ENCODE data around the gene BRINP1.

Gene BRINP1

DNA sequence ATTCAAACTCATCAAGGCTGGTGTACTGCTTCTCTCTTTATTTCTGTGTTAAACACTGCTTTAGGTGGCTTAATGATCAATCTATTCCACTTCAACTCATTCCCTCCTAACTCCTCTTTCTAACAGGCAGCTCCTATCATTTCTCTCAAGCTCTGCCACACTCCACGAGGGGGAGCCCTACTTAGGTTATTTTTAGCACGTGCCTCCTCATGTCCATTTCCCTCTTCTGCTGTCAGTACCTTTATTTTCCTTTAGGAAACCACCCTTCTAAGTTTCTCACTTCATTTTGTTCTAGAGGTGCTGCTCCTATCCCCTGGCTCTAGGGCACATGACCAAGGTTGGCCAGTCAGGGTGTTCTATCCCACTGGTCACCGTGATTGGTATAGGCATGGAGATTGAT lies 6.7 kb upstream of the BRINP1 start:
- H3K4me1 ChIP-seq (ENCODE audit: control insufficient read depth in 1 of 2, insufficient read depth in 2 of 2, low read length in 2 of 2) = no peaks in the 10 kb centered on the region
- H2AK5ac ChIP-seq (ENCODE audit: low read length) = no peak overlapping the region
- H3K4me3 ChIP-seq (ENCODE audit: low read depth, low read length) = no peak overlapping the region
- no peaks in the 10 kb centered on the region for H3K79me1 ChIP-seq (ENCODE audit: low read length)
- no CpG with 5 or more reads among the region's 3 CpGs for WGBS (ENCODE audit: extremely low coverage, insufficient coverage, insufficient read length)
- no peak overlapping the region for H3K14ac ChIP-seq (ENCODE audit: low read length)
- H3K9ac ChIP-seq (ENCODE audit: low read length) = no peak overlapping the region
- no peak overlapping the region for H2AFZ ChIP-seq (ENCODE audit: insufficient read depth, low read length, poor library complexity)
- H2BK5ac ChIP-seq (ENCODE audit: low read depth, low read length, poor library complexity) = no peak overlapping the region
- H4K12ac ChIP-seq (ENCODE audit: low read depth, low read length) = no peak overlapping the region
- H3K79me2 ChIP-seq (ENCODE audit: control insufficient read depth, insufficient read depth, low read length, poor library complexity) = no peaks in the 10 kb centered on the region
- no peaks in the 10 kb centered on the region for H3K9me3 ChIP-seq (ENCODE audit: insufficient read depth, low read depth, low read length)
- DNase-seq = peak in 1 of 2 donors; percentile 37
- no peak overlapping the region for H3K4ac ChIP-seq (ENCODE audit: low read depth, low read length)
- H2BK12ac ChIP-seq (ENCODE audit: low read length) = no peak overlapping the region
- H3K27ac ChIP-seq (ENCODE audit: low read depth, low read length) = no peak overlapping the region
- no peak overlapping the region for H4K91ac ChIP-seq (ENCODE audit: low read depth, low read length)
- no peaks in the 10 kb centered on the region for H3K27me3 ChIP-seq (ENCODE audit: insufficient read depth, low read length)
- H3K4me2 ChIP-seq (ENCODE audit: low read length) = no peak overlapping the region
- H2BK120ac ChIP-seq (ENCODE audit: insufficient read depth, low read length, poor library complexity) = no peak overlapping the region
- no peak overlapping the region for H3K18ac ChIP-seq (ENCODE audit: low read length)
- no peak overlapping the region for H4K8ac ChIP-seq (ENCODE audit: low read depth, low read length)
- H3K23ac ChIP-seq (ENCODE audit: low read length) = no peak overlapping the region
- H3K36me3 ChIP-seq (ENCODE audit: control insufficient read depth in 1 of 2, insufficient read depth in 2 of 2, low read length in 2 of 2) = no peaks in the 10 kb centered on the region

DNA sequence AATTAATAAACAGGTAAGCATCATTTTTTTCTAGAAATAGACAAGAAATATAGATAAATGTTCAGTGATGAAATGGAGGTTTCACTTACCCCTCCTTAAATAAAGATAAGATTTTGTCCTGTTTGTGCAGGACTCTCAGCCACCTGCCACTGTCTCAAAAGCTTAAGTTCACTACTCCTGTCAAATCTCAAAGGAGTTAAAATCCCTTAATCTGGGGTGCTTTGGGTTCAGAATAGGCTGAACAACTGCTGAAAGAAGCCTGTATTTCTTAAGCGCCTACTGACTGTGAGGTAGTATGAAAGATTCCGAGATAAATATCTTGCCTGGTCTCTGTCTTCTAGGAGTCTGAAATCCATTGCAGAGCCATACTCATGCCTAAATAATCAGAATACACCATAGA lies 3.7 kb upstream of the BRINP1 start:
- H3K9ac ChIP-seq (ENCODE audit: low read length) = no peak overlapping the region
- H3K79me1 ChIP-seq (ENCODE audit: low read length) = no peaks in the 10 kb centered on the region
- peaks cover 18% of the 10 kb centered on the region for H3K27me3 ChIP-seq (ENCODE audit: insufficient read depth, low read length)
- no peak overlapping the region for H3K4ac ChIP-seq (ENCODE audit: low read depth, low read length)
- H4K12ac ChIP-seq (ENCODE audit: low read depth, low read length) = no peak overlapping the region
- H3K23ac ChIP-seq (ENCODE audit: low read length) = no peak overlapping the region
- no peaks in the 10 kb centered on the region for H3K36me3 ChIP-seq (ENCODE audit: control insufficient read depth in 1 of 2, insufficient read depth in 2 of 2, low read length in 2 of 2)
- H2BK120ac ChIP-seq (ENCODE audit: insufficient read depth, low read length, poor library complexity) = no peak overlapping the region
- H3K79me2 ChIP-seq (ENCODE audit: control insufficient read depth, insufficient read depth, low read length, poor library complexity) = no peaks in the 10 kb centered on the region
- peaks cover 2% of the 10 kb centered on the region for H3K9me3 ChIP-seq (ENCODE audit: insufficient read depth, low read depth, low read length)
- H2AK5ac ChIP-seq (ENCODE audit: low read length) = no peak overlapping the region
- no peak overlapping the region for H4K8ac ChIP-seq (ENCODE audit: low read depth, low read length)
- H2BK12ac ChIP-seq (ENCODE audit: low read length) = no peak overlapping the region
- H2AFZ ChIP-seq (ENCODE audit: insufficient read depth, low read length, poor library complexity) = no peak overlapping the region
- no peak overlapping the region for H3K18ac ChIP-seq (ENCODE audit: low read length)
- H3K4me3 ChIP-seq (ENCODE audit: low read depth, low read length) = no peak overlapping the region
- no peak overlapping the region for H2BK5ac ChIP-seq (ENCODE audit: low read depth, low read length, poor library complexity)
- H3K27ac ChIP-seq (ENCODE audit: low read depth, low read length) = no peak overlapping the region
- no peak overlapping the region for H4K91ac ChIP-seq (ENCODE audit: low read depth, low read length)
- no peak overlapping the region for H3K4me2 ChIP-seq (ENCODE audit: low read length)
- WGBS (ENCODE audit: extremely low coverage, insufficient coverage, insufficient read length) = no CpG with 5 or more reads among the region's 2 CpGs
- H3K4me1 ChIP-seq (ENCODE audit: control insufficient read depth in 1 of 2, insufficient read depth in 2 of 2, low read length in 2 of 2) = peaks cover 7 to 8% of the 10 kb centered on the region in 2 experiments
- no peak overlapping the region for H3K14ac ChIP-seq (ENCODE audit: low read length)
- no peak for DNase-seq

DNA sequence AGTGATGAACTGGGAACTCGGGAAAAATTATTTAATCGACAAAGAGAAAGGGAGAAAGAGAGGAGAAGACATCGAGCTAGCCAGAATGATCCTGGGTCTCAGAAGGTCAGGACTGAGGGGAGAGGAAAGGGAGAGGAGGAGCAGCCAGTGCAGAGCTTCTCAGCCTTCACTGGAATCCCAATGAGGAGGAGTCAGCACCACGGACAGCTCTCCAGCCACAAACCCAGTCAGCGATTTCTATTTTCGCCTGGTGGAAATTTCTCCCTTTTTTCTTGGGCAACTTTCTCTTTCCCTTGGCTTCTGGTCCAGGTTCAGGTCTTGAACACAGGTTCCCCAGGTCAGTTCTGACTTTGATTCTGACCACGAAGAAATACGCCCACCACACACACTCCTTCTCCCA lies 1.6 kb upstream of the BRINP1 start:
- Histone ChIP-seq H3K27ac (ENCODE audit: low read depth, low read length) (no peak overlapping the region), H3K79me2 (ENCODE audit: control insufficient read depth, insufficient read depth, low read length, poor library complexity) (no peaks in the 10 kb centered on the region), H2AFZ (ENCODE audit: insufficient read depth, low read length, poor library complexity) (no peak overlapping the region), H3K4ac (ENCODE audit: low read depth, low read length) (no peak overlapping the region), H3K4me1 (ENCODE audit: control insufficient read depth in 1 of 2, insufficient read depth in 2 of 2, low read length in 2 of 2) (peaks cover 7 to 8% of the 10 kb centered on the region in 2 experiments), H2AK5ac (ENCODE audit: low read length) (no peak overlapping the region), H3K79me1 (ENCODE audit: low read length) (no peaks in the 10 kb centered on the region), H3K27me3 (ENCODE audit: insufficient read depth, low read length) (peaks cover 23% of the 10 kb centered on the region), H3K14ac (ENCODE audit: low read length) (no peak overlapping the region), H4K8ac (ENCODE audit: low read depth, low read length) (no peak overlapping the region), H3K9me3 (ENCODE audit: insufficient read depth, low read depth, low read length) (peaks cover 2% of the 10 kb centered on the region), H3K36me3 (ENCODE audit: control insufficient read depth in 1 of 2, insufficient read depth in 2 of 2, low read length in 2 of 2) (no peaks in the 10 kb centered on the region), H4K91ac (ENCODE audit: low read depth, low read length) (no peak overlapping the region), H2BK120ac (ENCODE audit: insufficient read depth, low read length, poor library complexity) (no peak overlapping the region), H3K23ac (ENCODE audit: low read length) (no peak overlapping the region), H3K18ac (ENCODE audit: low read length) (no peak overlapping the region), H2BK5ac (ENCODE audit: low read depth, low read length, poor library complexity) (no peak overlapping the region), H3K4me3 (ENCODE audit: low read depth, low read length) (no peak overlapping the region), H3K9ac (ENCODE audit: low read length) (no peak overlapping the region), H4K12ac (ENCODE audit: low read depth, low read length) (no peak overlapping the region), H3K4me2 (ENCODE audit: low read length) (no peak overlapping the region), H2BK12ac (ENCODE audit: low read length) (no peak overlapping the region)
- DNase-seq = peak; percentile 3 to 50
- no CpG with 5 or more reads among the region's 8 CpGs for WGBS (ENCODE audit: extremely low coverage, insufficient coverage, insufficient read length)

DNA sequence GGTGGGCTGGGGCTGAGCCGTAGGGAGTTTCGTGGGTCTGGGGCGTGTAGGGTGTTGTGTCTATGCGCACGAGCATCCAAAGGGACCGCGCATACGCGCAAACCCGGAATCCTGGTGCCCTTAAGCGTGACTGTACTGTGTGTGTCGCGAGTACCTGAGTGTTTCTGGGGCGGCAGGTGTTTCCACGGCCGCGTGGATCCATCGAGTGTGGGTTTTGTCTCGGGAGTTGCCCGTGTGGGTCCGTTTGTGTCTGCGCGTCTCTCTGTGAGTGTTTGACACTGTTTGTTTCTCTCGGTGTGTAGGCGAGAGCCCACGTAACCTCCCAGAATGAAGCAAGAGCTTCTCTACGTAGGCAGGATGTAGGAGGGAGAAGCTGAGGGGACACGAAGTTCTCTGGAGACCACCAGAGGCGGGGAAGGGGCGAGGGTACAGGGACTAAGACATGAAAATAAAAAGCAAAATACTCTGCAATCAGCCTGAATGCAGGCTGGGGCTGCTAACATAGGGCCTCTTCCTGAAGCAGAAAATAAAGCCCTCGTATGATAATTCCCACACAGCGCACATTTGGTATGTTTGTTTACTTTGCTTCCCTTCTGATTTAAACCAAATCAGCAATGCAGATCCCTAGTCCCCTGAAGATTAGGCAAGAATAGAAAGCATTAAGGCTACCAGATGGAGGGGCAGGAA lies 588 bp upstream of the BRINP1 start:
- Histone ChIP-seq H2BK120ac (ENCODE audit: insufficient read depth, low read length, poor library complexity) (no peak overlapping the region), H3K4me1 (ENCODE audit: control insufficient read depth in 1 of 2, insufficient read depth in 2 of 2, low read length in 2 of 2) (peaks cover 7 to 8% of the 10 kb centered on the region in 2 experiments), H4K91ac (ENCODE audit: low read depth, low read length) (no peak overlapping the region), H3K27me3 (ENCODE audit: insufficient read depth, low read length) (peaks cover 23% of the 10 kb centered on the region), H3K18ac (ENCODE audit: low read length) (no peak overlapping the region), H3K4ac (ENCODE audit: low read depth, low read length) (no peak overlapping the region), H4K8ac (ENCODE audit: low read depth, low read length) (no peak overlapping the region), H2BK5ac (ENCODE audit: low read depth, low read length, poor library complexity) (no peak overlapping the region), H2BK12ac (ENCODE audit: low read length) (no peak overlapping the region), H2AFZ (ENCODE audit: insufficient read depth, low read length, poor library complexity) (no peak overlapping the region), H3K27ac (ENCODE audit: low read depth, low read length) (no peak overlapping the region), H3K79me2 (ENCODE audit: control insufficient read depth, insufficient read depth, low read length, poor library complexity) (no peaks in the 10 kb centered on the region), H3K9ac (ENCODE audit: low read length) (no peak overlapping the region), H3K4me2 (ENCODE audit: low read length) (peak overlapping the region; percentile 91), H3K4me3 (ENCODE audit: low read depth, low read length) (peak overlapping the region; percentile 72), H3K36me3 (ENCODE audit: control insufficient read depth in 1 of 2, insufficient read depth in 2 of 2, low read length in 2 of 2) (no peaks in the 10 kb centered on the region), H2AK5ac (ENCODE audit: low read length) (no peak overlapping the region), H3K14ac (ENCODE audit: low read length) (no peak overlapping the region), H3K23ac (ENCODE audit: low read length) (no peak overlapping the region), H3K9me3 (ENCODE audit: insufficient read depth, low read depth, low read length) (peaks cover 2% of the 10 kb centered on the region), H4K12ac (ENCODE audit: low read depth, low read length) (no peak overlapping the region), H3K79me1 (ENCODE audit: low read length) (no peaks in the 10 kb centered on the region)
- WGBS (ENCODE audit: extremely low coverage, insufficient coverage, insufficient read length) = no CpG with 5 or more reads among the region's 32 CpGs
- no peak for DNase-seq
